PC-9 (cell line): Measurements from ENCODE around the gene NSG2.

Experiments used
- CTCF ChIP-seq: fragments of 200-600 bp; sonication (generic); conservative IDR thresholded peaks from 2 replicates; pipeline ENCODE4 v1.6.1; 2017; ENCODE audit warnings: mixed run types, antibody characterized with exemption, mild to moderate bottlenecking, moderate library complexity
- EZH2 ChIP-seq: fragments of 200-600 bp; sonication (generic); IDR thresholded peaks from 2 replicates; pipeline ENCODE4 v1.8.0; 2017; ENCODE audit warnings: antibody characterized with exemption, low read depth

GRCh38 chr5:174134545-174134944 is 89.0 kb downstream of the NSG2 start:
- TF ChIP-seq CTCF (no peak), EZH2 (no peak)
